IPS-11a (cell line): ENCODE measurements around the gene MGAT3.
"Not testable (repeated sequence)": the region's sequence is repeated elsewhere in the genome, so short reads cannot be mapped to it uniquely, and the experiment has no call there.

Source experiments
- H3K4me3 ChIP-seq: one replicate; pipeline ENCODE4 v1.5.1; 2013; ENCODE audit warnings: low read depth, low read length, control low read depth

The MGAT3 gene

DNA sequence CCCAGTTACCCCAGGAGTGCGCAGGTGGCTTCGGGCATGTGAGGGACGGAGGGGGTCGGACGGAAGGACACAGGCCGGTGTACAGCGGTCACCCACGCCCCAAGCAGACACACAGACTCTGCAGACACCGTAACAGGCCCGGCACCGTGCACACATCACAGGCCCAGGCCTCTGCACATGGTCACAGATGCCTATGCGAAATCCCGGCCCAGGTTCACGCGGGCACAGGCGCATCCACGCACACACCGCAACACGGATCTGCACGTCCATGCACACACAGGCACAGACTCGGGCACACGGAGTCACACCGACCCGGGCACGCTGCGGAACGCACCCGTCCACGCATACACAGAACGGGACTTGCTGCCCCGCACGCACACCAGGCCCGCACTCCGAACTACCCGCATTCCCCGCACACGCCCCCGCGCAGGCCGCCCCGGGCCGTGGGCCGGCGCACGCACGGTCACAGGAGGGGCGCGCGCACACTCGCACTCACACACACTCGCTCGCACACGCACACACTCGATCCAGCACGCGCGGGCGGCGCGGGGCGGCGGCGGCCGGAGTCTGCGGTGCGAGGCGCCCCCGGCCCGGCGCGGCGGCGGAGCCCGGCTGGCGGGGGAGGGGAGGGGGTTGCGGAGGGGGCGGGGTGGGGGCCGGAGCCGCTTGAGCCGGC, at the start of gene MGAT3:
MGAT3 (plus strand) TSS at position 491 of the 676 bp plus-strand sequence. CDS start 30,336 bp downstream, outside the sequence.
- peak within 1 kb of the TSS; percentile 41 for H3K4me3 ChIP-seq

GRCh38 chr22:39408173-39408572, 48.6 kb upstream of the MGAT3 start:
- H3K4me3 ChIP-seq, result no peak overlapping the region

DNA sequence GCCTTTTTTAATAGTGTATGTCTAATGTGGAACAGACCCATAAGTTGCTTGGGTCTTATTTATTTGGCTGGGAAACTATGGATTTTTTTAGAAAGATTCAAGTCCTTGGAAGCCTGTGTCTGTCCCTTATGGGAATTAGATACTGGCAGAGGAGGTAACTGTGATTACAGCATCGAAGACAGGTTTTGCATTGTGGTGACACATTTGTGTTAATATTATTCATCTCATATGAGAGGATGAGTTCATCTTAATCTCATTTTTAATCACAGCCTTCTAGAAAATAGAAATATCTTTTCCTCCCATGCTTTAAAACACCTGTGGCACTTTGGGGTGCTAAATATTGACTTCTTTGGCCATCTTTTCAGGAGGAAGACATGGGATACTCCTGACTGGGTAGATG, 48.0 kb upstream of the MGAT3 start:
- H3K4me3 ChIP-seq, result no peak overlapping the region

DNA sequence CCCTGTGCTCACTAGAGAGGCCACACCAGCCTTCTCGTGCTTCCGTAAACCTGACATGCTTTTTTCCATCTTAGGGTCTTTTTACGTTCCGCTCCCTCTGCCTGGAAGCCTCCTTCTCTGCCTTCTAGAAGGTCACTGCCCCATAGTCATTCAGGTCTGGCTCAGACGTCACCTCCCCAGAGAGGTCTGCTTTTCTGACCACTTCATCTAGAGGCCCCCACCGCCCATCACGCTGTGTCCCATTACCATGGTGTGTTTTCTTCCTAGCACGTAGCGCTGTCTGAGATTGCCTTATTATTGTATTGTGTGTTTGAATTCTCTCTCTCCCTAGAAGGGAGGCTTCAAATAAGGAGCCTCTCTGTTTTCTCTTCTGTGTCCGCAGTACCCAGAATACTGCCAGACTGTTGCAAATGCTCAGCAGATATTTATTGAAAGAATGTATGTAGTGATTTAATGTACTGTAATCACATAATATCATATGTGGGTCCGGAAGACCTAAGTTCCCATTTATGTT, 47.2 kb upstream of the MGAT3 start:
- H3K4me3 ChIP-seq, result no peak overlapping the region

DNA sequence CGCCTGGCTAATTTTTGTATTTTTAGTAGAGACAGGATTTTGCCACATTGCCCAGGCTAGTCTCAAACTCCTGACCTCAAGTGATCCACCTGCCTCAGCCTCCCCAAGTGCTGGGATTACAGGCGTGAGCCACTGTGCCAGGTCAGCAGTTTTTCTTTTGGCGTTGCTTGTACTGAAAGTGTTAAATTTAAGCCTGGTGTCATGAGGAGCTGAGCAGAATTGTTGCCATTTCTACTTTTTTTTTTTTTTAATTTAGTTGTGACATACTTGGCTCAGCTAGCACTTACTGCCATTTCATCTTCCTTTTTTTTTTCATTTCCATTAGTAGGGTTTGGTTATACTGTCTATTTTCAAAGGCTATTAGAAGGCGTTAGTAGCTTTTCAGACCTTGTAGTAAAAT, 46.5 kb upstream of the MGAT3 start:
- no peak overlapping the region for H3K4me3 ChIP-seq

- not testable (repeated sequence) for H3K4me3 ChIP-seq
These were observed 44.9 kb upstream of the MGAT3 start for GRCh38 chr22:39411828-39412365.

DNA sequence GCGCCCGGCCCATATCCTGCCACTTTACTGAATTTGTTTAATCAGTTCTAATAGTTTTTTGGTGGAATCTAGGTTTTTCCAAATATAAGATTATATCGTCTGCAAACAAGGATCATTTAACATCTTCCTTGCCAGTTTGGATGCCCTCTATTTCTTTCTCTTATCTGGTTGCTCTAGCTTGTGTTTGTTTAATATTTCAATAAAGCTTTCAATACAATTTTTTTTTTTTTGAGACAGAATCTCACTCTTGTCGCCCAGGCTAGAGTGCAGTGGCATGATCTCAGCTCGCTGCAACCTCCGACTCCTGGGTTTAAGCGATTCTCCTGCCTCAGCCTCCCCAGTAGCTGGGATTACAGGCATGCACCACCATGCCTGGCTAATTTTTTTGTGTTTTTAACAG, 43.6 kb upstream of the MGAT3 start:
- not testable (repeated sequence) for H3K4me3 ChIP-seq

GRCh38 chr22:39414377-39414776, 42.4 kb upstream of the MGAT3 start:
- no peak overlapping the region for H3K4me3 ChIP-seq

DNA sequence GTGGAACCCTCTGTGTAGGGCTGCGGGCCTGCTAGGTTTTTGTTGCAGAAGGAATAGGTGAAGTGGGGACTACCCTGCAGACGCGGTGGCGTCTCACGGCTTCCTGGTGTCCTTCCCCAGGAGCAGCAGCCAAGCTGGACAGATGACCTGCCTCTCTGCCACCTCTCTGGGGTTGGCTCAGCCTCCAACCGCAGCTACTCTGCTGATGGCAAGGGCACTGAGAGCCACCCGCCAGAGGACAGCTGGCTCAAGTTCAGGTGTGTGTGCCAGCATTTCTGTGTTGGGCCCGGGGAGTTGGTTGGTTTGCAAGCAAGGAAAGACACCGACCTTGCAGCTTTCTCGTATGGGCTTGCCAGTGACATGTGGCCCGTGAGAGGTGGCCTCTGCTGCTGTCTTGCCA, 41.9 kb upstream of the MGAT3 start:
- no peak overlapping the region for H3K4me3 ChIP-seq

- H3K4me3 ChIP-seq, result no peak overlapping the region
These were observed 41.3 kb upstream of the MGAT3 start for GRCh38 chr22:39415506-39415905.

DNA sequence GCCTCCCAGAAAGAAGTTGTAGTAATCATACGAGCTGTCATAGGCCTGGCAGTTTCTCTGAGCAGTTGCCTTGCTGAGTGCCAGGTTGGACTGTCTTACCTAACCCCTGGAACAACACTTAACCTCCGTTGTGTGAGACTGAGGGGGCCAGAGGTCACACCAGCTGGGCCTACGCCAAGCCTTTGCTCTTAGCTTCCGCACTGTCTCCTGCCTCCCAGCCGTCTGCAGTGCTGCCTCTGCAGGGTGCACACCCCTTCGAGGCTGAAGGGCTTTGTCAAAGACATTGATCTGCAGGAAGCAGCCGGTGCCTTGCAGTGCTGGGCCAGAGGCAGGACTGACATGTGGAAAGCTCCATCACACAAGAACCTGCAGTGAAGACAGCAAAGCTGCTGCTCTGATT, 40.5 kb upstream of the MGAT3 start:
- no peak overlapping the region for H3K4me3 ChIP-seq

GRCh38 chr22:39417641-39418040, 39.2 kb upstream of the MGAT3 start:
- H3K4me3 ChIP-seq, result no peak overlapping the region

DNA sequence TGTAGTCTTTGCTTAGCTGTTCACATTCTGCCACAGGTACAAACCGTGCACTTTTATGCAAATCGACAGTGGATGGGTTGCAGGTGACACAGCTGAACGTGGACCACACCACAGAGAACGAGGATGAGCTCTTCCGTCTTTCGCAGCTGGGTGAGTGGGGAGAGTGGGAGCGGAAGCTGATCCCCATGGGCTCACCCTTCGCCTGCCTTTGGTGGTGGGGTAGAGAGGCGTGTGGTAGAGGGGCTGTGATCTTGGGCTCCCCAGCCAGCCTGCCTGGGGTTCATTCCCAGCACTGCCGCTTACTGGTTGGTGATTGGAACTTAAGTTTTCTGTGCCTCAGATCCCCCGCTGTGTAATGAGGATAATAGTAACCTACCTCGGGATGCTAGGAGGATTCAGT, 38.1 kb upstream of the MGAT3 start:
- no peak overlapping the region for H3K4me3 ChIP-seq

DNA sequence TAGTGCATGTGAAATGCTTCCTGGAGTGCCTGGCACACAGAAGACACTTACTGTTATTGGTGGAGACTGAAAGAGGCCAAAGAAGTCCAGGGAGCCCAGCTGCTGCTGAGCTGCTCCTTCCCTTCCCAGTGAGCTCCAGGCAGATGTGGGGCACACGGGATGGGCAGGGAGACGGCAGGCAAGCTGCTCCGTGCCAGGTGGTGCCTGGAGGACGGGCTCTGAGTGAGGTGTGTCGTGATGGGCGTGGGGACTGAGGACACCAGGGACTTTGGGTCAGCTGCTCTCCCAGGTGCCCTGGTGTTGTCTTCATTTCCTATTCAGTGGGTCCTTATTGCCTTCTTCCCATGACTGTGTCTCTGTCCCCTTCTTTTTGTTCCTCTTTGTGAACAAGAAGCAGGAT, 37.7 kb upstream of the MGAT3 start:
- no peak overlapping the region for H3K4me3 ChIP-seq

DNA sequence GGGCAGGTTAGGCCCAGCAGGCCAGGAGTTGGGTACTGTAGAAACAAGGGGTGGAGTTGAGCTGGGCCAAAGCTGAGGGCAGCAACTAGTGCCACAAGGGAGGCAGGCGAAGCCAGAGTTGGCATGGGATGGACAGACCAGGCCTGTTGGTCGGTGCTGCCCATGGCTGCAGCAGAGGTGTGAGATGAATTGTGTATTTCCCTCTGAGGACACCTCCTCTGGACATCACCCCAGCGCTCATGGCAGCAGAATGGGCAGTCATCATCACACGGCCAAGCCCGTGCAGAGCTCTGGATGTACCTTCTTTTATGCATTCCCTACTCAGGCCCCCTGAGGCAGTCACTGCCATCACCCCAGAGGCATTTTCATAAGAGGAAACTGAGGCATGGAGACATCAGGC, 36.9 kb upstream of the MGAT3 start:
- H3K4me3 ChIP-seq, result no peak overlapping the region

- H3K4me3 ChIP-seq, result no peak overlapping the region
These were observed 35.1 kb upstream of the MGAT3 start for GRCh38 chr22:39421691-39422090.

DNA sequence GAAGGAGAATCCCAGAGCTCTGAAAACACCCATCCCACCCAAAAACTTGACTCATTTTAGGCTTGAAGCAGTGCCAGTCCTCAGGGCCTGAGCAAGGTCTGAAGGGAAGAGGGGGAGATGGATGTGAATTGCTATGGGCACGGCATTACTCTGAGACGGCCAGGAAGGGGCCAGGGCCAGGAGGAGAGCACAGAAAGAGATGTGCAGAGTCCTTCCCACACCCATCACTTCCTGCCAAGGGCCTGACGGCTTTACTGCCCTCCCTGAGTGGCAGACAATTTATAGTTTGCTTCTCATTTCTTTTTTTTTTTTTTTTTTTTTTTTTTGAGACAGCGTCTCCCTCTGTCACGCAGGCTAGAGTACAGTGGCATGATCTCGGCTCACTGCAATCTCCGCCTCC, 34.7 kb upstream of the MGAT3 start:
- no peak overlapping the region for H3K4me3 ChIP-seq

- no peak overlapping the region for H3K4me3 ChIP-seq
These were observed 34.1 kb upstream of the MGAT3 start for GRCh38 chr22:39422721-39423120.

GRCh38 chr22:39423976-39424375, 32.8 kb upstream of the MGAT3 start:
- no peak overlapping the region for H3K4me3 ChIP-seq

DNA sequence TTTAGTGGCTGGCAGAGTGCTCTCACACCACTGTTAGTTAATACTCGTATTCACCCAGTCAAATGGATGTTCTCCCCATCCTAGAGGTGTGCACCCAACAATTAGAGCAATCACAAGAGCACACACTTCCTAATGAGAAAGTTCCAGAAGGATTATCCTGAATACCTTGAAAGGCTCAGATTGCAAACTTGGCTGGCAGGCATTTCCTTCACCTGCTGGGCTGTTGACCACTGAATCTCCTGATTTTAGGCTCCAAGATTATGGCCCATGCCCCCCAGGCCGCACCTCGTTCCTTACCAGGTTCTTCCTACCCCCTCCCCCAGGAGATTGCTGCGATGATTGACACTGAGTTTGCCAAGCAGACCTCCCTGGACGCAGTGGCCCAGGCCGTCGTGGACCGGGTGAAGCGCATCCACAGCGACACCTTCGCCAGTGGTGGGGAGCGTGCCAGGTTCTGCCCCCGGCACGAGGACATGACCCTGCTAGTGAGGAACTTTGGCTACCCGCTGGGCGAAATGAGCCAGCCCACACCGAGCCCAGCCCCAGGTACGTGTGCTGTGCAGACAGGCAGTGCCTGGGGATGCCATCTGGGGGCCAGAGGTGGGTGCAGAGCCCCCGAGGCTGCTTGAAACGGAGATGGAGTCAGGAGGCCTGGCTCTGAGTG, 30.3 kb upstream of the MGAT3 start:
- no peak overlapping the region for H3K4me3 ChIP-seq

- no peak overlapping the region for H3K4me3 ChIP-seq
These were observed 28.8 kb upstream of the MGAT3 start for GRCh38 chr22:39427751-39428596.
